A549 (cell line): ENCODE results near the gene TFF1. TPM values are rescaled to one million over a fixed set of nuclear protein-coding genes. Genes with fewer than 3 reads are reported as not detected.

Source experiments
- ATAC-seq, 2 experiments: fragments of 200-7000 bp in 1 of 2; fragments of >200 bp in 1 of 2; cut with Nextera tagmentation in 1 of 2; cut with Tn5 transposase in 1 of 2; 3 replicates each; pipeline versions ENCODE4 v1.8.0 to v1.9.1; 2018 to 2020; ENCODE audit warnings: mild to moderate bottlenecking in 1 of 2, moderate library complexity in 1 of 2
- CTCF ChIA-PET: fragments of 300-600 bp; sonication (Branson Sonifier 250); formaldehyde crosslinking; extraction: SDS; loops from one replicate; lab custom pipeline; 2021; ENCODE audit warnings: antibody characterized with exemption, inconsistent platforms; lab: Yijun Ruan, JAX
- POLR2A ChIA-PET: fragments of 350-600 bp; formaldehyde crosslinking; extraction: SDS; loops from one replicate; lab custom pipeline; 2021; ENCODE audit warnings: antibody characterized with exemption, inconsistent platforms; lab: Yijun Ruan, JAX
- DNase-seq, 2 experiments: peaks; one replicate each; pipeline versions ENCODE4 v3.0.0 to v3.0.0-alpha.2; 2011 to 2016; ENCODE audit warnings: low read depth in 1 of 2, low spot score in 1 of 2
- FAIRE-seq: peaks from 2 replicates; lab custom pipeline; 2011; peaks lifted over from hg19 to GRCh38; lab: Jason Lieb, UNC
- H3K27ac ChIP-seq, 2 experiments: fragments of >200 bp; sonication (Bioruptor Twin); formaldehyde crosslinking; 3 replicates each; pipeline ENCODE4 v1.5.1; 2016 to 2017
- H3K4me1 ChIP-seq: fragments of >200 bp; sonication (Bioruptor Twin); formaldehyde crosslinking; 3 replicates; pipeline ENCODE4 v1.6.1; 2016
- H3K4me2 ChIP-seq: fragments of >200 bp; sonication (Bioruptor Twin); formaldehyde crosslinking; 3 replicates; pipeline ENCODE4 v1.6.1; 2016
- H3K4me3 ChIP-seq: fragments of >200 bp; sonication (Bioruptor Twin); formaldehyde crosslinking; 3 replicates; pipeline ENCODE4 v1.5.1; 2016
- H3K9me3 ChIP-seq: fragments of >200 bp; sonication (Bioruptor Twin); formaldehyde crosslinking; 3 replicates; pipeline ENCODE4 v1.6.1; 2016
- CBX8 ChIP-seq: fragments of 200-600 bp; sonication (generic); IDR thresholded peaks from 2 replicates; pipeline ENCODE4 v1.6.1; 2016
- CHD2 ChIP-seq: fragments of 150-350 bp; IDR thresholded peaks from 2 replicates; pipeline ENCODE4 v1.6.1; 2014; ENCODE audit warnings: low read length; ENCODE audit not compliant: partially characterized antibody
- EHF ChIP-seq: fragments of 250-450 bp; sonication (Bioruptor Pico); IDR thresholded peaks from 2 replicates; pipeline ENCODE4 v1.5.0; 2020; ENCODE audit warnings: mild to moderate bottlenecking
- EHMT2 ChIP-seq: fragments of 200-600 bp; sonication (generic); IDR thresholded peaks from 2 replicates; pipeline ENCODE4 v1.6.1; 2016; ENCODE audit warnings: antibody characterized with exemption, low read depth, mild to moderate bottlenecking, moderate library complexity
- EP300 ChIP-seq, 2 experiments: fragments of >200 bp; sonication (Bioruptor Twin); formaldehyde crosslinking; IDR thresholded peaks; 2 replicates in 1 of 2; 3 replicates in 1 of 2; pipeline ENCODE4 v1.6.1; 2016 to 2017
- GATA3 ChIP-seq: IDR thresholded peaks from 2 replicates; pipeline ENCODE4 v1.6.1; 2012; ENCODE audit warnings: borderline replicate concordance
- HEYL ChIP-seq: fragments of 250-450 bp; sonication (Bioruptor Pico); IDR thresholded peaks from 2 replicates; pipeline ENCODE4 v1.8.0; 2021; ENCODE audit warnings: mild to moderate bottlenecking, moderate library complexity
- HOXB13 ChIP-seq: fragments of 250-450 bp; sonication (Bioruptor Pico); IDR thresholded peaks from 2 replicates; pipeline ENCODE4 v1.5.0; 2020; ENCODE audit warnings: low read depth, mild to moderate bottlenecking, moderate library complexity
- JUN ChIP-seq, 2 experiments: fragments of >200 bp; sonication (Bioruptor Twin); formaldehyde crosslinking; IDR thresholded peaks; 2 replicates in 1 of 2; 3 replicates in 1 of 2; pipeline ENCODE4 v1.6.1; 2016 to 2017
- JUNB ChIP-seq: fragments of >200 bp; sonication (Bioruptor Twin); formaldehyde crosslinking; IDR thresholded peaks from 2 replicates; pipeline ENCODE4 v1.6.1; 2016
- NPAS2 ChIP-seq: fragments of 250-450 bp; sonication (Bioruptor Pico); IDR thresholded peaks from 2 replicates; pipeline ENCODE4 v1.8.0; 2022; ENCODE audit warnings: mild to moderate bottlenecking, moderate library complexity, borderline replicate concordance
- POLR2AphosphoS2 ChIP-seq: conservative IDR thresholded peaks from 2 replicates; pipeline ENCODE4 v1.6.1; 2012; ENCODE audit warnings: low read length, improper control_type of control experiment, inconsistent platforms
- SMC3 ChIP-seq: fragments of >200 bp; sonication (Bioruptor Twin); formaldehyde crosslinking; IDR thresholded peaks from 3 replicates; pipeline ENCODE4 v1.6.1; 2018; ENCODE audit warnings: inconsistent platforms
- TP53 ChIP-seq: fragments of 250-450 bp; sonication (Bioruptor Pico); IDR thresholded peaks from 2 replicates; pipeline ENCODE4 v1.5.0; 2021; ENCODE audit warnings: mild to moderate bottlenecking, moderate library complexity
- ZFP36 ChIP-seq: fragments of 450-650 bp; IDR thresholded peaks from 2 replicates; pipeline ENCODE4 v1.6.1; 2014; ENCODE audit warnings: borderline replicate concordance; ENCODE audit not compliant: partially characterized antibody
- WGBS: methylation state at CpG from one replicate; pipeline ENCODE4 v1.1.6; 2017; ENCODE audit errors: missing lambda C conversion rate; 5-methylcytosine and 5-hydroxymethylcytosine counted together
- polyA plus RNA-seq, 4 experiments: library from polyadenylated mRNA; depleted of rRNA in 3 of 4; stranded (reverse); fragments of >200 nt; fragmentation: RNase III in 1 of 4; extraction: RNeasy Plus Mini Kit Qiagen cat#74134 plus additional on column Dnase treatment in 1 of 4; gene quantifications; 2 replicates in 3 of 4; 3 replicates in 1 of 4; pipeline ENCODE4 v1.2.3, GENCODE V29; 2011 to 2017
- TF ChIP-seq, protein P1 (sequence below): fragments of 250-450 bp; sonication (Bioruptor Pico); IDR thresholded peaks from 2 replicates; pipeline ENCODE4 v1.5.0; 2020; ENCODE audit warnings: low read depth, mild to moderate bottlenecking, moderate library complexity
- TF ChIP-seq, protein P2 (sequence below): IDR thresholded peaks from 2 replicates; pipeline ENCODE4 v1.6.1; 2012; ENCODE audit warnings: low read depth, borderline replicate concordance
- TF ChIP-seq, protein P3 (sequence below): fragments of 450-650 bp; IDR thresholded peaks from 2 replicates; pipeline ENCODE4 v1.6.1; 2014; ENCODE audit warnings: antibody characterized with exemption

TFF1 gene
- polyA plus RNA-seq, 2 of the 4 experiments (the other 2 are of a cell fraction) = 1.0 to 5.8 TPM

DNA sequence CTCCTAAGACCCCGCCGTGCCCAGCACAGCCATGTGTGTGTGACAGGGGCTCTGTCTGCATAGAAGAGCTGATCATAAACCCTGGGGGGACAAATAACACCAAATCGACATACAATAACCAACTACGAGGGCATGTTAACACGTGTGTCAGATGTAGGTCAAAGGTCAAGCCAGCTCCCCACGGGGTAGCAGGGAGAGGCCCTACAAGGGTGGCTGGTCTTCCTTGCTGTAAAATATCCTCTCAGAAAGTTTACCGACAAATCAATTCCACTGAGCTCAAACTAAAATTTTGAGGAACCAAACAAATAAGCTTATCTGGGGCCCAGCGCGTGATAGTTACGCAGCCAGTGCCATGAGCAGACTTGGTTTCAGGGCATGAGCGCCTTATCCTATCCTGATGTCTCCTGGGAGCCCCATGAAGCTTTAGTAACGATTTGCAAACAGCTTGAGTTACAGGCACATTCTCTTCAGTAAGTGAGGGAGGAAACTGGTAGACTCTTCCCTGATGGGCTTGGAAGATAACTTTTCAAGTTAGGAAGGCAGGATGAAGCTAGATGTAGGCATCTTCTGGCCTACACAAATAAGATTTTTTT lies 32.2 kb upstream of the TFF1 start:
- Histone ChIP-seq H3K4me3 (no peak overlapping the region), H3K4me2 (no peak overlapping the region), H3K9me3 (no peaks in the 10 kb centered on the region), H3K27ac (no peak overlapping the region), H3K4me1 (no peaks in the 10 kb centered on the region)
- no peak for ATAC-seq
- CTCF ChIA-PET = interaction anchor here (0.6 to 1.2 kb wide), 4 partner anchors 14 to 522 kb away, joined by 3 to 7 read pairs (median 4); no protein-coding TSS in a partner anchor
- FAIRE-seq = no peak
- no peak for DNase-seq
- POLR2A ChIA-PET = interaction anchor here (0.6 kb wide), 1 partner anchor 845 kb away, joined by 4 read pairs; no protein-coding TSS in a partner anchor
- TF ChIP-seq NPAS2 = no peak
- TF ChIP-seq JUN (IDR thresholded peaks at IDR 0.05) = no peak
- TF ChIP-seq, protein P1, sequence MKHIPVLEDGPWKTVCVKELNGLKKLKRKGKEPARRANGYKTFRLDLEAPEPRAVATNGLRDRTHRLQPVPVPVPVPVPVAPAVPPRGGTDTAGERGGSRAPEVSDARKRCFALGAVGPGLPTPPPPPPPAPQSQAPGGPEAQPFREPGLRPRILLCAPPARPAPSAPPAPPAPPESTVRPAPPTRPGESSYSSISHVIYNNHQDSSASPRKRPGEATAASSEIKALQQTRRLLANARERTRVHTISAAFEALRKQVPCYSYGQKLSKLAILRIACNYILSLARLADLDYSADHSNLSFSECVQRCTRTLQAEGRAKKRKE (CRISPR knock-in tag) = no peak
- no peak for TF ChIP-seq HOXB13 (CRISPR knock-in tag)
- TF ChIP-seq TP53 = no peak
- TF ChIP-seq, protein P2, sequence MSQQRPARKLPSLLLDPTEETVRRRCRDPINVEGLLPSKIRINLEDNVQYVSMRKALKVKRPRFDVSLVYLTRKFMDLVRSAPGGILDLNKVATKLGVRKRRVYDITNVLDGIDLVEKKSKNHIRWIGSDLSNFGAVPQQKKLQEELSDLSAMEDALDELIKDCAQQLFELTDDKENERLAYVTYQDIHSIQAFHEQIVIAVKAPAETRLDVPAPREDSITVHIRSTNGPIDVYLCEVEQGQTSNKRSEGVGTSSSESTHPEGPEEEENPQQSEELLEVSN = no peak
- TF ChIP-seq SMC3 = no peak
- WGBS = 80% methylated on average over 11 of the region's 12 CpGs

DNA sequence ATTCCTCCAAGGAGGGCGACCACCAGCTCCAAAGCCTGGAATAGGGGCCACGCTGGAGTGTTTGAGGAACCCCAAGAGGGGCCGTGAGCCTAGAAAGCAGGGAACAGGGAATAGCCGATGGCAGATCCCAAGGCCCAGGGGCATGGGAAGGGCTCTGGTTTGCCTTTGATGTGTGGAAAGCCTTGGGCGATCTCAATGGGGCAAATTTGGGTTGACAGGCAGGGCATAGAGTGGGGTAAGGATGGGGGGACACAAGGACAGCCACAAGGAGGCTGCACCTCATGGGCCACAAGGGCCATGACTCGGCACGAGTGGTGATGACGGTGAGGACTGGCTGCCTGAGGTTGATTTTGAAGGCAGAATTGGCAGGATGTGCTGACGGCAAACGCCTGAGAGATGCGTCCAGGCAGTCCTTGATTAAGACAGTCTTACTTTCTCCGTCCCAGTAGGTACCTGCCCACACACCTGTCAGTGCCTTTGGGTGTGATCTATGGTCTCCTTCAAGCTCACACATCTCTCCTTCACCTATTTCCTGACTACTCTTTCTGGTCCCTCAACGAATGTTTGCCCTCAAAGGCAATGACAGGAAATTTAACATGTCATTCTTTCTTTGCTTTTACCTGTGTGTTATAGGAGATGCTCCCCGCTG lies 31.5 kb upstream of the TFF1 start:
- FAIRE-seq = no peak
- no peak for TF ChIP-seq EHF (CRISPR knock-in tag)
- TF ChIP-seq, protein P1 (CRISPR knock-in tag) = no peak
- TF ChIP-seq CHD2 = no peak
- no peak for TF ChIP-seq JUNB
- no peak for TF ChIP-seq GATA3
- no peak for TF ChIP-seq POLR2AphosphoS2
- TF ChIP-seq ZFP36 = no peak
- no peak for TF ChIP-seq HOXB13 (CRISPR knock-in tag)
- no peak for TF ChIP-seq EHMT2
- no peak for TF ChIP-seq HEYL
- TF ChIP-seq CBX8 = no peak
- no peak for TF ChIP-seq JUN (IDR thresholded peaks at IDR 0.05)
- TF ChIP-seq EP300 (IDR thresholded peaks at IDR 0.05) = no peak
- Histone ChIP-seq H3K9me3 (no peaks in the 10 kb centered on the region), H3K27ac (no peak overlapping the region), H3K4me3 (no peak overlapping the region), H3K4me2 (no peak overlapping the region), H3K4me1 (no peaks in the 10 kb centered on the region)
- no peak for DNase-seq
- no peak for ATAC-seq
- ChIA-PET POLR2A (no interaction called here), CTCF (interaction anchor here (1.1 to 1.2 kb wide), 2 partner anchors 16 to 89 kb away, joined by 4 to 7 read pairs; no protein-coding TSS in a partner anchor)
- 73% methylated on average over 14 of the region's 14 CpGs for WGBS

DNA sequence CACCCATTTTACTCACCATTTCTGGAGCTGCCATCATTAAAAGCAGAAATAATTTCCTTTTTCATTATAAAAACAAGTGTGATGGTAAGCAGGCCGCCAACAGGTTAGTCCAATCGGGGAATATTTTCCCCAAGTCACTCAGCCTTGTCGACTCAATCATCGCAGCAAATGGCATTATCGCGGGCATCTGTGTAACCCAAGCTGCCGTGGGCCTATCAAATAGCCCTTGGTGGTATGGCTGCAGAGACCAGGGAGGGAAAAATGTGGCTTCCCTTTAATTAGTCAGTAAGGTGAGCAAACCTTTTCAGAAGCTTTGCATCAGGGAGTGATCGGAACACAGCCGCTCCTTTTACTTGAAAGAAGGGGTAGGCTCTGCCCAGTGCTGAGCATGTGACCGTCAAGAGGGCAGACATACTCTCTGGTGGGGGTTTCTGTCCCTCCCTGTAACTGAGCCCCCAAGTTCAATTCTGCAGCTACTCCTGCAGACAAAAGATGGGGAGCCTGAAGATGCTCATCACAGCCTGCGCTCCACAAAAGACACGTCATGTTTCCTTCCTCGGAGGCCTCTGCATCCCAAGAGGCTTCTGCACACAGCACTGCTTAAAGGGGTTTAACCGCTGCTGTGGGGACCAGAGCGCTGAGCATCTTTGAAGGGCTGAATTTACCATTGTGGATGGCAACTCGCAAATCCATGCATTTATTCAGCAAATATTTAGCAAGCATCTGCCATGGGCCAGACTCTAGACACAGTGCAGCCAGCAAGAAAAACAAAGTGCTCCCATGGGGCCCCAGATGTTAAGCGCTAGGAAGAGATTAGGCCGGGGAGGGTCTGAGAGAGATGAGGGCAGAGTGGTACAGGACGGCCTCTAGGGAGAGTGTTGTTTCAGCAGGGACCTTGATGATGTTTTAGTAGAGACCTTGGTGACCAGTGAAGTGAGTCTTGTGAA lies 30.7 kb upstream of the TFF1 start:
- ChIA-PET POLR2A (no interaction called here), CTCF (interaction anchor here (0.7 kb wide), 1 partner anchor 15 kb away, joined by 3 read pairs; no protein-coding TSS in a partner anchor)
- Histone ChIP-seq H3K4me2 (no peak overlapping the region), H3K4me1 (no peaks in the 10 kb centered on the region), H3K4me3 (no peak overlapping the region), H3K27ac (no peak overlapping the region), H3K9me3 (no peaks in the 10 kb centered on the region)
- DNase-seq (no peak), FAIRE-seq (no peak), ATAC-seq (no peak)
- WGBS = 85% methylated on average over 19 of the region's 19 CpGs
- TF ChIP-seq, protein P3, sequence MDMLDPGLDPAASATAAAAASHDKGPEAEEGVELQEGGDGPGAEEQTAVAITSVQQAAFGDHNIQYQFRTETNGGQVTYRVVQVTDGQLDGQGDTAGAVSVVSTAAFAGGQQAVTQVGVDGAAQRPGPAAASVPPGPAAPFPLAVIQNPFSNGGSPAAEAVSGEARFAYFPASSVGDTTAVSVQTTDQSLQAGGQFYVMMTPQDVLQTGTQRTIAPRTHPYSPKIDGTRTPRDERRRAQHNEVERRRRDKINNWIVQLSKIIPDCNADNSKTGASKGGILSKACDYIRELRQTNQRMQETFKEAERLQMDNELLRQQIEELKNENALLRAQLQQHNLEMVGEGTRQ = no peak
